GM04504 (cell line): ENCODE data around the gene LHFPL6.

Source experiments
- DNase-seq: peaks from one replicate; pipeline ENCODE4 v3.0.0-alpha.2; 2012; ENCODE audit warnings: low read depth

Gene LHFPL6

GRCh38 chr13:39385154-39385553 lies 217.8 kb downstream of the LHFPL6 start:
- no peak for DNase-seq

DNA sequence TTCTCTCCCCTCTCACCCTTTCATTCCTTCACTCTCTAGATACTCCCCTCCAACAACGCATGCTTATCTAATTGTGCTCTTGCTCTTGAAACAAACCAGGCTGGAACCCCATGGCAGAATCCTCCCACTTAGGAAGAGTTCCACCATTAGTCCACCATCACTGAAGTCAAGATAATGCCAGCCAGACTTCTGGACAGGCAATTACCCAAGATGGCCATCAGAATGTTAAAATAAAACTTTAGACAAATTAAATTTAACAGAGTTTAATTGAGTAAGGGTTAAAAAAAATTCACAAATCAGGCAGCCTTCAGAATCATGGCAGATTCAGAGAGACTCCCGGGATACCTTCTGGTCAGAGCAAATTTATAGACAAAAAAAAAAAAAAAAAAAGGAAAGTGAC lies 221.5 kb downstream of the LHFPL6 start:
- no peak for DNase-seq

- DNase-seq: no peak
These were observed 223.0 kb downstream of the LHFPL6 start for GRCh38 chr13:39379667-39380655.

GRCh38 chr13:39379118-39379517 lies 223.9 kb downstream of the LHFPL6 start:
- DNase-seq: no peak

DNA sequence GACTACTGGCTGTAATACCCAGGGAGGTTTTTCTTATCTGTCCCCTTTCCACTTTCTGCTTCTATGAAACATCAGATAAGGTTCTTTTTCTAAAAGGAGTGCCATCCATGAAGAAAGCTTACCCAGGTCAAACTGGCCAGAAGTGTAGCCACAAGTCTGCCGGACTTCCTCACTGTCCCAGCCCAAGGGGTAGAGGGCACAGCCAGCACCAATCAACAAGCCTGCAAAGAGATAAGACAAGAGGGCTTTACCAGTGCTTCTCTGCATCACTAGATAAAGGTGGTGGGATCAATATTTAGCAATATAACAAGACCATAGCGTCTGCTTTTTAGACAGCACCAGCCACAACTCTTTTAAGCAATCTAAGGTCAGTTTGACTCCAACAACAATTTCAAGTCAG lies 224.7 kb downstream of the LHFPL6 start:
- no peak for DNase-seq

- no peak for DNase-seq
These were observed 225.3 kb downstream of the LHFPL6 start for GRCh38 chr13:39377699-39378098.

DNA sequence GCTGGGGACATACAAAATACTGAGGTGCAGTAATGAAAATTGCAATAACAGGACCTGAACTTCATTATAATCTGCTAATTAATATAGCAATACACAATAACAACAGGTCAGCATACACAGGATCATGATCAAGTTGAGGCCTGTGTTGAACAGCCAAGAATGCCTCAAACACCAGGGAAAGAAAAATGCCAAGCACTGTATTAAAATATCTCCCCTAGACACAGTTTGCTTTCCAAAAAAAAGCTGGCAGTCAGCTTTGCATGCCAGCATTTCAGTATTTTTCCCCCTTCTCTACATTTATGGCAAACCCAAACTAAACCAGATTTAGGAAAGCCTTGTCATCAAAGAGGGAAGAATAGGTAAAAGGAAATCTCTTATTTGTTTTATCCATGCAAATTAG lies 226.9 kb downstream of the LHFPL6 start:
- DNase-seq: no peak

GRCh38 chr13:39375601-39376000 lies 227.4 kb downstream of the LHFPL6 start:
- no peak for DNase-seq

DNA sequence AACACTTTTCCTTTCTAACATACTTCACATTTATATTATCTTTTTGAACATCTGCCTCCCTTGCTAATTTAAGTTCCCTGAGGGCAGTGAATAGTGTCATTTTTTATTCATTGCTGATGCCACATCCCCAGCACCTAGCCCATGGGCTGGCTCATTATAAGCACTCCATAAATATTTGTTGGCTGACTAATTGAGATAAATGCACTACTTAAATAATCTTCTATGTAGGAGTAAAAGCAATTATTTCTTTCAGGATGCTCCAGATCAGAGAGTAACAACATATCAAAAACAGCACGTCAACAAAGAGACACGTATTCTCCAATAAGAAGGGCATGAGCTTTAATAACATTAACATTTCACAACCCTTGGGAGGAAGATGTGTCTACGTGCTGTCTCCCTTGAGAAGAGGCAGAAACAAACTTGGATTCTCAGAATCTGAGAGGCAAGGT lies 228.2 kb downstream of the LHFPL6 start:
- no peak for DNase-seq

DNA sequence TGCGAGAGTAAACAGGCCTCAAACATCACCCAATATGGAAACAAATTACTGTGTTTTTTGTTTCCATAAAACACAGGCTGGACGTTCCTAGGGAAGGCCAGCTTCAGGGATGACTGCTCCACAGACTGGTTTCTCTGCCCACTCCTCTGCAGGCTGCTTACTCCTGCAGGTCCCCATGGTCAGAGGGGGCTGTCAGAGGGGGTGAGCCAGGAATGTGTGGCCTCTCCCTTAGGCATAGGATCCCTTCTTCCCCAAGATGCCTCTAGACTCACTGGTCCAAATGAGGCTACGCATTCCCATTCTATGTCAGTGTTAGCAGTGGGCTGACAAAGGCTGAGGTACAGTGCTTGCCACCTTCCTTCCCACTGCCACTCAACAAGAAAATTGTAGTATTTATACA lies 229.8 kb downstream of the LHFPL6 start:
- no peak for DNase-seq

GRCh38 chr13:39371706-39372105 lies 231.3 kb downstream of the LHFPL6 start:
- DNase-seq: no peak

DNA sequence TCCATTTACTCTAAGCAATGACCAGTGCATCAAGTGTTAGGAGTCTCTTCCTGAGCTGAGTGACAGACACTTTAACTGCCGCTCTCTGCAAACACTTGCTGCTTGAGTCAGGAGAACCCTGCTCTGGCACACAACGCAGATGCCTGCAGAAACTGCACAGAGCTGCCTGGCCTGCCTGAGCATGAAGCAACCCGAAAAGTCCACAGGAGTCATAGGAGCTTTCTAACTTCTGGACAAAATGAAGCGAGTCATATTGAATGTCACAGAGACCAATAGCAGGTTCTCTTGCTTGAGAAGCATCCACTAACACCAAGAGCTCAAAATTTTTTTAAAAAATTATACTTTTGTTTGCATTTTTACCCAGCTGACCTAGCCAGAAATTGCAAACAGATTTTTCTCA lies 232.4 kb downstream of the LHFPL6 start:
- peak; percentile 78 for DNase-seq

GRCh38 chr13:39370048-39370447 lies 232.9 kb downstream of the LHFPL6 start:
- no peak for DNase-seq

GRCh38 chr13:39369161-39369890 lies 233.7 kb downstream of the LHFPL6 start:
- no peak for DNase-seq

GRCh38 chr13:39365879-39366278 lies 237.1 kb downstream of the LHFPL6 start:
- no peak for DNase-seq

DNA sequence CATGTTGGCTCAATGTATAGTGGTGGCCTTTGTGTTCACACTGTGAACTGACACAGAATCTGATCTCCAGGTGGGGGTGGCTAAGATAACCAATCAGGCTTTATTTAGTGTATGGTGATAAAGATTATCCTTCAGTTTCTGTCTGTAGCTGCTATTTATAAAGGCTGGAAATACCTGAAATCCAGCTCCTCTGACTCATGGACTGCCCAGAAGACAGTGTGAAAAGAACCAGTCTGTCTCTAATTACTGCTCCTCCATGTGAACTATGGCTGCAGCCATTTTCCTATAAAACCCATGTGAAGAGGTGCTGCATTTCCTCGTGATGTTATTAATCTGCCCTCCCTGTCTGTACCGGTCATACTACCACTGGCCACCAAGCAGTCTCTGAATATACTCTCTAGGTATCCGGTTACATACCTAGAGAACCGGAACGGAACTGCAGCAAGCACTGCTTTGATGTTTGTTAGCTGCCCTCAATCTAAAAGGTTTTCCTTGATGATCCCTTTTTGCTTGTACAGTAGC lies 238.0 kb downstream of the LHFPL6 start:
- DNase-seq: no peak

GRCh38 chr13:39363382-39363772 lies 239.6 kb downstream of the LHFPL6 start:
- no peak for DNase-seq

GRCh38 chr13:39362652-39363381 lies 240.2 kb downstream of the LHFPL6 start:
- no peak for DNase-seq

DNA sequence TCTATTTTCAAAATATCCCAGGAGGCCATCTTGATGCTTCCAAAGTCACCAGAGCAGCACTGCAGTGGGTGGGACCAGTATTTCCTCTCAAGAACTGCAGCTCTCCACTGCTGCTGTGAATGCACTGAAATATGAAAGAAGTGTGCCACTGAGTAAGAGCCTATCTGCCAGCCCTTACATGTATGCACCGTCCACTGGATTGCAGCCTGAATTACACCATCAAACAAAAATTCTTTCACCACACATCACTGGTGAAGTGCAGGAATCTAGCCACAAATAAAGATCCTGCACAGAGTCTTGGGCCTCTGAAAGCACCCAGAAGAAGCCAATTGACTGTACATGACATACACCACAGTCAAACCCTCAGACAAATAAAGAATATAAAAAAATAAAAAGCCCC lies 249.0 kb downstream of the LHFPL6 start:
- no peak for DNase-seq

DNA sequence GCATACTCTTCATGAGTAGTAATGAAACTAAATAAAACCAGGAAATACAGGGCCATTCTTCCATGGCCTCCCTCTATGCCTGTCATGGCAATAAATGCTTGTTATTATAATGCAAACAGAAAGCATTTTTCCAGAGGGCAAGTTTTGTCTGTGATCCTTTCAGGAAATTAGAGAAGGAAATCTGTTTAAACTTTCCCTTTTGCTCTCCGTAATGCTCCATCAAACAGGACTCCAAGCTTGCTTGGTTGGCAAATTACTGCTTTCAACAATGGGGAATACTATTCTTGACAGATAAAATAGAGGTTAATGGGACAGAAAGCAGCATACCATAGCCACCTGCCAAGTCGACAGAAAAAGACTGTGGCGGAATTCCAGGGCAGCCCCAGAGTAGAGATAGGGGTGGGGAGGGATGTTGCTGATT lies 252.5 kb downstream of the LHFPL6 start:
- no peak for DNase-seq

DNA sequence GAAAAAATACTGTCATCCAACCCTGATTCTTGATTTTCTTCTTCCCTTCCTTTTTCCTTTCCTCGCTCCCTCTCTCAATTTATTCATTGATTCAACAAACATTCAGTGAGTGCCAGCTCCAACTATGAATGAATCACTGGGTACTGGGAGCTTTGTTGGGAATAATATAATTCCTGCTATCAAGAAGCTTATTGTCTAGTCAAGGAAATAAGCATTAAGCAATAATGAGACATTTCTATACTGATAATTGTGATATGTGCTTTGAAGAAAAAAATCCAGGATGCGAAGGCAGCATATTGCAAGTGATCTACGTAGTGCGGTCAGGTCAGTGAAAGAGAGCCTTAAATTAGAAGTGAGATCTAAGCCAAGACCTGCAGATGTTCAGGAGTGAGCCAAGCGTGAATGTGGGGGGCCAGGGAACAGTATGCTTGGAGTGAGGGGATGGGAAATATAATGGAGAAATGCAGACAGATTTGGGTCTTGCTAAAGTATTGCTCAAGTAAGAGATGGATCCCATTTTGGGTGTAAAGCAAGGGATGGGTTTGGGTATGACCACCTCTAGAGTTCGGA lies 253.5 kb downstream of the LHFPL6 start:
- no peak for DNase-seq
